Measurements from ENCODE around the gene ZNF142. TPM values are rescaled to one million over a fixed set of nuclear protein-coding genes. Genes with fewer than 3 reads are reported as not detected.

The ZNF142 gene
- total and polyA plus RNA-seq, 2 donors (not counting 1 experiment from before 2014, with no cell fraction given) = 4.3 to 7.3 TPM

DNA sequence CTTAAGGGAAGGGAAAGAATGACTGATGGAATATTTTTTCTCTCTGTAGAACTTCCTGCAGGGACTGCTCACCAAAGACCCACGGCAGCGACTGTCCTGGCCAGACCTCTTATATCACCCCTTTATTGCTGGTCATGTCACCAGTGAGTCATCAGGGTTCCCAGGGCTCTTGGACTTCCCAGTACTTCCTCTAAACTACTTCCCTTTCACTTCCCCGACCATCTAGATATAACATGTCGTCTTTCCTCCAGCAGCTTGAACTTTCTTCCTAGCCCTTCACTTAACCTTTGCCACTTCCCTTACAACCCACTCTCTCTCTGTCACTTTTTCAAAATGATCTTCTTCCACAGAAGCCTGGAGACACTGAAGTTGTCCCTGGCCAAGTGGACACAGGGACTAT lies 19.7 kb upstream of the ZNF142 start:
- Histone ChIP-seq H2AFZ (ENCODE audit: low read length) (no peak overlapping the region), H3K27me3 (ENCODE audit: control insufficient read depth, insufficient read depth, low read length) (no peaks in the 10 kb centered on the region), H3K27ac (ENCODE audit: insufficient read depth, low read length) (no peak overlapping the region), H3K4me1 (ENCODE audit: control insufficient read depth, extremely low read depth, insufficient read depth, low read length) (no peaks in the 10 kb centered on the region), H3K79me2 (ENCODE audit: control insufficient read depth, insufficient read depth, low read length) (no peaks in the 10 kb centered on the region), H3K9me3 (ENCODE audit: control insufficient read depth, insufficient read depth, low read depth, low read length) (no peaks in the 10 kb centered on the region), H3K4me3 (replicated peaks in 1 of 4; ENCODE audit: control extremely low read depth in 1 of 4, insufficient read depth in 1 of 4, low read depth in 3 of 4, low read length in 4 of 4) (no peak overlapping the region), H3K36me3 (ENCODE audit: control insufficient read depth, insufficient read depth, low read length) (peaks cover 7% of the 10 kb centered on the region), H4K20me1 (ENCODE audit: control insufficient read depth, extremely low read depth, insufficient read depth, low read length) (no peaks in the 10 kb centered on the region), H3K4me2 (ENCODE audit: extremely low read depth, insufficient read depth, low read length) (no peak overlapping the region), H3K9ac (ENCODE audit: insufficient read depth, low read length) (no peak overlapping the region)
- TF ChIP-seq, protein P1, sequence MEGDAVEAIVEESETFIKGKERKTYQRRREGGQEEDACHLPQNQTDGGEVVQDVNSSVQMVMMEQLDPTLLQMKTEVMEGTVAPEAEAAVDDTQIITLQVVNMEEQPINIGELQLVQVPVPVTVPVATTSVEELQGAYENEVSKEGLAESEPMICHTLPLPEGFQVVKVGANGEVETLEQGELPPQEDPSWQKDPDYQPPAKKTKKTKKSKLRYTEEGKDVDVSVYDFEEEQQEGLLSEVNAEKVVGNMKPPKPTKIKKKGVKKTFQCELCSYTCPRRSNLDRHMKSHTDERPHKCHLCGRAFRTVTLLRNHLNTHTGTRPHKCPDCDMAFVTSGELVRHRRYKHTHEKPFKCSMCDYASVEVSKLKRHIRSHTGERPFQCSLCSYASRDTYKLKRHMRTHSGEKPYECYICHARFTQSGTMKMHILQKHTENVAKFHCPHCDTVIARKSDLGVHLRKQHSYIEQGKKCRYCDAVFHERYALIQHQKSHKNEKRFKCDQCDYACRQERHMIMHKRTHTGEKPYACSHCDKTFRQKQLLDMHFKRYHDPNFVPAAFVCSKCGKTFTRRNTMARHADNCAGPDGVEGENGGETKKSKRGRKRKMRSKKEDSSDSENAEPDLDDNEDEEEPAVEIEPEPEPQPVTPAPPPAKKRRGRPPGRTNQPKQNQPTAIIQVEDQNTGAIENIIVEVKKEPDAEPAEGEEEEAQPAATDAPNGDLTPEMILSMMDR (conservative IDR thresholded peaks at IDR 0.05 in 1 of 2, IDR thresholded peaks at IDR 0.05 in 1 of 2; ENCODE audit: low read depth in 1 of 2, low read length in 2 of 2) = no peak
- no peak for TF ChIP-seq EZH2 (IDR thresholded peaks at IDR 0.05; ENCODE audit: low read length, missing control alignments)
- DNase-seq (ENCODE audit: low read depth in 2 of 2) = no peak

DNA sequence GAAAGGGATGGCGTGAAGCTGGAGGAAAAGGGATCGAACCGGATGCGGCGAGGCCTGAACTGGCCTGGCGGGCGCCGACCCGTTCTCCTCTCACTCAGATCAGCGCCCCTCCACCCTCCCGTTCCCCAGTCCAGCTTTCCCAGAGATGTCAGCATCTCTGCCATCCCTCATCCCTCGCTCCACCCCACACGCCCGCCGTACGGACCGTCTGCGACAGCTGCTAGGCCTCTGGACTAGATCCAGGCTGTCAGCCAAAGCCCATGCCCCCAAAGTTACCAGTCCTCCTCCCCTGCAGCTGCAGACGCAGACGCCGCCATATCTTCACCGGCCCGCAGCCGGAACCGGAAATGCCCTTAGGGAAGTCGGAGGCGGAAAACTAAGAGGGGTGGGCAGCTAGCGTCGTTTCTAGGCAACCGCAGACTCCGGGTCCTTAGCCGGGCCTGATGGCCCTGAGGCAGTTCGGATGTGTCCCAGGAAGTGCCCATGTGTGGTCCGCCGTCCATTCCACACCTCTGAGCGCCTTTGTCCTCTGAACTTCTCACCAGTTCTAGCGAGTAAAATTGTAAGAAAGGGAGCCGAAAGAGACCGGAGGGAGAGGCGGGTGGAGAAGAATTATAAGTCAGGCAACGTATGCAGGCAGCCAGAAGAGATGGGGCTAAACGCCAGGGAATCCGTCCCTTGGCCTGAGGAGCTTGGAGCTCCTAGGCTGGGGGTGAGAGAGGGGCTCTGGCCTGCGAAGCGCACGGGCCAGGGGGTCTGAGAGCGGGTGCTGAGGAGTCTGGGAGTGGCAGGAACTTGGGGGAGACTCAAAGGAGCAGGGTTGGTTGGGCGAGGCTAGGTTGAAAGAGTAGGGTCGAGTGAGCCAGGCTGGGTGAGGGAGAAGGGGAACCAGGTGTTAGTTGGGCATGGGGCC lies 12.5 kb upstream of the ZNF142 start, which contains the start of the genes RNF25 and STK36:
TSS of gene RNF25 (minus strand) at position 349 of the 913 bp plus-strand sequence. CDS start at position 317, 32 bp downstream.
TSS of gene STK36 (plus strand) at position 433 of the 913 bp plus-strand sequence. CDS start 744 bp downstream, outside the sequence.
- H3K27ac ChIP-seq (ENCODE audit: insufficient read depth, low read length) = peak within 1 kb of the TSS; percentile 88
- H3K79me2 ChIP-seq (ENCODE audit: control insufficient read depth, insufficient read depth, low read length) = peaks cover 23% of the 10 kb centered on the region
- no peaks in the 10 kb centered on the region for H3K4me1 ChIP-seq (ENCODE audit: control insufficient read depth, extremely low read depth, insufficient read depth, low read length)
- H4K20me1 ChIP-seq (ENCODE audit: control insufficient read depth, extremely low read depth, insufficient read depth, low read length) = no peaks in the 10 kb centered on the region
- TF ChIP-seq EZH2 (IDR thresholded peaks at IDR 0.05; ENCODE audit: low read length, missing control alignments) = no peak
- TF ChIP-seq, protein P1 (conservative IDR thresholded peaks at IDR 0.05 in 1 of 2, IDR thresholded peaks at IDR 0.05 in 1 of 2; ENCODE audit: low read depth in 1 of 2, low read length in 2 of 2) = no peak
- peak within 1 kb of the TSS; percentile 85 to 95 (median 94) for H3K4me3 ChIP-seq (replicated peaks in 1 of 4; ENCODE audit: control extremely low read depth in 1 of 4, insufficient read depth in 1 of 4, low read depth in 3 of 4, low read length in 4 of 4)
- peak within 1 kb of the TSS; percentile 99 for H3K4me2 ChIP-seq (ENCODE audit: extremely low read depth, insufficient read depth, low read length)
- peak within 1 kb of the TSS; percentile 84 for H3K9ac ChIP-seq (ENCODE audit: insufficient read depth, low read length)
- H3K36me3 ChIP-seq (ENCODE audit: control insufficient read depth, insufficient read depth, low read length) = peaks cover 16% of the 10 kb centered on the region
- no peaks in the 10 kb centered on the region for H3K27me3 ChIP-seq (ENCODE audit: control insufficient read depth, insufficient read depth, low read length)
- H2AFZ ChIP-seq (ENCODE audit: low read length) = peak within 1 kb of the TSS; percentile 93
- no peaks in the 10 kb centered on the region for H3K9me3 ChIP-seq (ENCODE audit: control insufficient read depth, insufficient read depth, low read depth, low read length)
- peak; percentile 90 to 94 for DNase-seq (ENCODE audit: low read depth in 2 of 2)

DNA sequence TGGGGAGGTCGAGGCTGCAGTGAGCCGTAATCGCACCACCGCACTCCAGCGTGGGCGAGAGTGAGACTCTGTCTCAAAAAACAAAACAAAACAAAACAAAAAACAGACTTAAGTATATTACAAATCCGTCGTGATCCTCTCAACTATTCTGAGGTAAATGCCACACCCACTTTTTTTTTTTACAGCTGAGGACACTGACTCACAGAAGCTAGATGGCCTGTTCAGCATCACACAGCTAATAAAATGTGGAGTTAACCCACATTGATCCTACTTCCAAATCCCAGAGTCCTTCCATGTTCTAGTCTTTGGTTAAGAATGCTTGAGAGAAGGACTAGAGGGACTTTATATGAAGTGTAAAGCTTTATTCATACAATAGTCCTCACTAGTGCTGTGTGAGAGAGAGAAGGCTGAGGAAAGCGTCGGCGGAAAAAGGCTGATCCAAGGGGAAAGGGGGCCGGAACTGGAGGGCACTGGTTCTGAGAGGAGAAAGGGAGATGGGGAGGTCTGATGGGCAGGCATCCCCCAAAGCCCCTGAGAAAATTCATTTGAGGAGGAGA lies 11.8 kb upstream of the ZNF142 start:
- TF ChIP-seq EZH2 (IDR thresholded peaks at IDR 0.05; ENCODE audit: low read length, missing control alignments) = no peak
- TF ChIP-seq, protein P1 (conservative IDR thresholded peaks at IDR 0.05 in 1 of 2, IDR thresholded peaks at IDR 0.05 in 1 of 2; ENCODE audit: low read depth in 1 of 2, low read length in 2 of 2) = no peak
- no peaks in the 10 kb centered on the region for H4K20me1 ChIP-seq (ENCODE audit: control insufficient read depth, extremely low read depth, insufficient read depth, low read length)
- peak overlapping the region; percentile 85 to 95 (median 94) for H3K4me3 ChIP-seq (replicated peaks in 1 of 4; ENCODE audit: control extremely low read depth in 1 of 4, insufficient read depth in 1 of 4, low read depth in 3 of 4, low read length in 4 of 4)
- H3K27ac ChIP-seq (ENCODE audit: insufficient read depth, low read length) = peak overlapping the region; percentile 88
- H3K4me1 ChIP-seq (ENCODE audit: control insufficient read depth, extremely low read depth, insufficient read depth, low read length) = no peaks in the 10 kb centered on the region
- peak; percentile 23 to 37 for DNase-seq (ENCODE audit: low read depth in 2 of 2)
- H3K27me3 ChIP-seq (ENCODE audit: control insufficient read depth, insufficient read depth, low read length) = no peaks in the 10 kb centered on the region
- peak overlapping the region; percentile 93 for H3K4me2 ChIP-seq (ENCODE audit: extremely low read depth, insufficient read depth, low read length)
- peaks cover 16% of the 10 kb centered on the region for H3K36me3 ChIP-seq (ENCODE audit: control insufficient read depth, insufficient read depth, low read length)
- H2AFZ ChIP-seq (ENCODE audit: low read length) = peak overlapping the region; percentile 93
- H3K9ac ChIP-seq (ENCODE audit: insufficient read depth, low read length) = peak overlapping the region; percentile 84
- H3K79me2 ChIP-seq (ENCODE audit: control insufficient read depth, insufficient read depth, low read length) = peaks cover 23% of the 10 kb centered on the region
- no peaks in the 10 kb centered on the region for H3K9me3 ChIP-seq (ENCODE audit: control insufficient read depth, insufficient read depth, low read depth, low read length)

All from fibroblast of lung (primary cell).